Small intestine (tissue), 7 donors: ENCODE data around the gene PRDM11. TPM values are rescaled to one million over a fixed set of nuclear protein-coding genes. Genes with fewer than 3 reads are reported as not detected.

Experiments used
- DNase-seq, 2 donors: peaks; one replicate each; pipeline versions ENCODE4 v3.0.0 to v3.0.0-alpha.2; 2013
- FAIRE-seq: peaks from 2 replicates; lab custom pipeline; 2012; peaks lifted over from hg19 to GRCh38; lab: Jason Lieb, UNC
- H3K27ac ChIP-seq, 3 donors: one replicate each; pipeline ENCODE4 v1.5.1; 2013; ENCODE audit warnings: low read length in 2 of 3, mild to moderate bottlenecking in 2 of 3, control low read depth in 1 of 3, inconsistent platforms in 1 of 3, low read depth in 1 of 3, moderate library complexity in 1 of 3
- H3K27me3 ChIP-seq, 3 donors: one replicate each; pipeline ENCODE4 v1.6.1; 2013; ENCODE audit warnings: low read length in 3 of 3, inconsistent platforms in 1 of 3; ENCODE audit not compliant: control insufficient read depth in 3 of 3, insufficient read depth in 3 of 3
- H3K36me3 ChIP-seq, 3 donors: one replicate each; pipeline ENCODE4 v1.6.1; 2013; ENCODE audit warnings: low read length in 3 of 3, inconsistent platforms in 1 of 3, low read depth in 1 of 3, mild to moderate bottlenecking in 1 of 3, moderate library complexity in 1 of 3; ENCODE audit not compliant: control insufficient read depth in 3 of 3, insufficient read depth in 2 of 3
- H3K4me1 ChIP-seq, 3 donors: one replicate each; pipeline ENCODE4 v1.6.1; 2013; ENCODE audit warnings: low read length in 2 of 3, inconsistent platforms in 1 of 3, low read depth in 1 of 3, mild to moderate bottlenecking in 1 of 3, moderate library complexity in 1 of 3; ENCODE audit not compliant: control insufficient read depth in 3 of 3, insufficient read depth in 2 of 3
- H3K4me3 ChIP-seq, 3 donors: one replicate each; pipeline ENCODE4 v1.5.1; 2013; ENCODE audit warnings: low read length in 3 of 3, control low read depth in 1 of 3, inconsistent platforms in 1 of 3, low read depth in 1 of 3, mild to moderate bottlenecking in 1 of 3, moderate library complexity in 1 of 3
- H3K9me3 ChIP-seq, 2 donors: one replicate each; pipeline ENCODE4 v1.6.1; 2013; ENCODE audit warnings: low read depth in 1 of 2, low read length in 1 of 2; ENCODE audit not compliant: control insufficient read depth in 2 of 2, insufficient read depth in 1 of 2
- WGBS, 3 donors: extraction: QIAGEN DNeasy Blood & Tissue Kit; methylation state at CpG; one replicate each; pipeline ENCODE4 v1.1.7; 2013; 5-methylcytosine and 5-hydroxymethylcytosine counted together
- polyA plus RNA-seq, 4 donors: library from polyadenylated mRNA; stranded (reverse) in 3 of 4; unstranded in 1 of 4; fragments of 200-250 nt in 3 of 4; fragments of 120-200 nt in 1 of 4; gene quantifications; one replicate each; pipeline versions ENCODE4 v1.2.1 to v1.2.3, GENCODE V29; 2013
- donor health status: healthy with polysubstance abuse.
- donor health status: control.
- donor health status: control.
- donor health status: Bipolar disorder and iron deficiency.
- donor health status: healthy.

PRDM11 gene
- polyA plus RNA-seq, 4 donors = 0.45 to 20.4 (median 3.2) TPM

GRCh38 chr11:45180179-45180847 lies 33.9 kb downstream of the PRDM11 start:
- H3K4me1 ChIP-seq = peaks cover 0 to 27% (median 0%) of the 10 kb centered on the region in 3 donors
- peak overlapping the region; percentile 54 to 88 (median 72) for H3K27ac ChIP-seq
- no peaks in the 10 kb centered on the region for H3K27me3 ChIP-seq
- DNase-seq (peak in 1 of 2 donors; percentile 62), FAIRE-seq (no peak)
- peak overlapping the region; percentile 27 to 68 (median 60) for H3K4me3 ChIP-seq
- no peaks in the 10 kb centered on the region for H3K9me3 ChIP-seq
- WGBS, 3 donors = 0 to 1% (median 1%) methylated on average over 34 to 78 of the region's 78 CpGs
- peaks cover 0 to 34% (median 0%) of the 10 kb centered on the region in 3 donors for H3K36me3 ChIP-seq

DNA sequence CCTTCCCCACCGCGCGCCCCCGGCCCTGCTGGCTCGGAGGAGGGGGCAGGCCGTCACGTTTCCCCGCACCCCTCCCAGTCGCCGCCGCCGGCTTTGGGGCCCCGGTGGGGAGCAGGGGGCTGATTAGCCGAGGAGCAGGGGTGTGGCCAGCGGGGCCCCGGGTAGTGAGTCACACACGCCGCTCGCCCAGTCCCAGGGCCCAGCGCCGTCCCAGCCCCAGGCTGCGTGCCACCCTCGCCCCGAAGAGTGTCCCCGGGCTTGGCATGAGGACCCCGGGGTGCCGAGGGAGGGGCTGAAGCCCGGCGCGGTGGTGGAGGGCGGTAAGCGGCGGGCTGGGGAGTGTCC lies 34.4 kb downstream of the PRDM11 start:
- no peaks in the 10 kb centered on the region for H3K9me3 ChIP-seq
- H3K27ac ChIP-seq = peak overlapping the region; percentile 55 to 88 (median 72)
- DNase-seq (peak; percentile 74 to 96), FAIRE-seq (no peak)
- WGBS, 3 donors = 1 to 3% (median 3%) methylated on average over 18 to 33 of the region's 33 CpGs
- H3K27me3 ChIP-seq = no peaks in the 10 kb centered on the region
- H3K4me3 ChIP-seq = peak overlapping the region; percentile 27 to 68 (median 60)
- peaks cover 0 to 36% (median 0%) of the 10 kb centered on the region in 3 donors for H3K36me3 ChIP-seq
- peaks cover 0 to 27% (median 0%) of the 10 kb centered on the region in 3 donors for H3K4me1 ChIP-seq

DNA sequence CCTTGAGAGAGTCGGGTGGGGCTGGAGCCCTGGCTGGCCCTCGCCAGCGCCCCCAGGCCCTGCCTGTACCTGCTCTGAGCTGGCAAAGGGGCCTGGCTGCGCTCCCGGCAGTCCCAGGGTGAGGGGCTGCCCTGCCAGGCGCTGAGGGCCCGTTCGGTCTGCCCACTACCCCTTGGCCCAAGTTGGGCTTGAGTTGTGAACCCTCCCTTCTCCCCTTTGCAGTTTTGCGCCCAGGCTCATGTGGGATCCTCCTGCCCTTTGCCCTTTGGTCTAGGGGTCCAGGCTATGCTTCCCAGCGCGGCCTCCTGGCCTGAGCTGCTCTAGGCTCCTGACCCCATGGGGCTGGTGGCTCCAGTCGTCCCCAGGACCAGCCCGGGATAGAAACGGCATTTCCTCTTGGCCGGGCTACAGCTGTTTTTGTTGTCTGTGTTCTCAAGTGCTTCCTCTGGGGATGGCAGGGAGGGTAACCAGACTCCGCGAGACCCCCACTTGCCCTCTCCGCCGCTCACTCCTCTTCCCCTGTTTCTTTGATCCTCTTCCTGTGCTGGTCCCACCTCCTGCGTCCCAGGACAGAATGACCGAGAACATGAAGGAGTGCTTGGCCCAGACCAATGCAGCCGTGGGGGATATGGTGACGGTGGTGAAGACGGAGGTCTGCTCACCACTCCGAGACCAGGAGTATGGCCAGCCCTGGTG lies 34.9 kb downstream of the PRDM11 start:
- Histone ChIP-seq H3K27ac (peak overlapping the region; percentile 55 to 88 (median 72)), H3K27me3 (no peaks in the 10 kb centered on the region), H3K36me3 (peaks cover 0 to 40% (median 0%) of the 10 kb centered on the region in 3 donors), H3K4me1 (peaks cover 0 to 27% (median 0%) of the 10 kb centered on the region in 3 donors), H3K9me3 (no peaks in the 10 kb centered on the region), H3K4me3 (peak overlapping the region in 2 of 3 donors; percentile 60 to 68)
- peak in 1 of 2 donors; percentile 20 for DNase-seq
- FAIRE-seq = no peak
- 48 to 53% (median 50%) methylated on average over 20 to 25 of the region's 25 CpGs for WGBS, 3 donors

GRCh38 chr11:45181889-45182550 lies 35.6 kb downstream of the PRDM11 start:
- FAIRE-seq = no peak
- Histone ChIP-seq H3K27me3 (no peaks in the 10 kb centered on the region), H3K4me3 (peak overlapping the region in 1 of 3 donors; percentile 68), H3K4me1 (peaks cover 0 to 24% (median 0%) of the 10 kb centered on the region in 3 donors), H3K27ac (peak overlapping the region in 2 of 3 donors; percentile 6 to 88), H3K36me3 (peaks cover 0 to 47% (median 3%) of the 10 kb centered on the region in 3 donors), H3K9me3 (no peaks in the 10 kb centered on the region)
- no peak for DNase-seq
- WGBS, 3 donors = 92 to 96% (median 94%) methylated on average over 13 to 14 of the region's 14 CpGs

GRCh38 chr11:45182902-45183301 lies 36.5 kb downstream of the PRDM11 start:
- Histone ChIP-seq H3K4me3 (no peak overlapping the region), H3K36me3 (peaks cover 1 to 55% (median 3%) of the 10 kb centered on the region in 3 donors), H3K27me3 (no peaks in the 10 kb centered on the region), H3K27ac (no peak overlapping the region), H3K4me1 (peaks cover 0 to 22% (median 0%) of the 10 kb centered on the region in 3 donors), H3K9me3 (no peaks in the 10 kb centered on the region)
- FAIRE-seq = no peak
- DNase-seq = peak; percentile 53 to 60
- 90 to 94% (median 91%) methylated on average over 14 of the region's 14 CpGs for WGBS, 3 donors

DNA sequence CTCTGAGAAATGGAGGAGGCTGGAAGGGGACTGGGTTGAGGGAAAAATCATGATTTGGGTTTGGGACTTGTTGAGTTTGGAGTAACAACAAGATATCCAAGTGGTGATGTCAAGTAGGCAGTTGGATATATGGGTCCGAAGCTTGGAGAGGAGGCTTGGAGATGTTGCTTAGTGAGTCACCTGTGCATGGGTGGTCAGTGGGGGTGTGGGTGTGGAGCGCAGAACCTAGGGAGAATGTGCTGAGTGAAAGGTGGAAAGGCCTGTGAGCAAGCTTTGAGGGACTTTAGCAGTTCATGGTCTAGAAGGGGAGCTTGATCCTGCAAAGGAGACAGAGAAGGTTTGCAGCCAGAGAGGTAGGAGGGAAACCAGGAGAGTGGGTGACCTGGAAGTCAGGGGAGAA lies 38.2 kb downstream of the PRDM11 start:
- Histone ChIP-seq H3K27ac (no peak overlapping the region), H3K4me3 (no peak overlapping the region), H3K4me1 (peaks cover 0 to 19% (median 0%) of the 10 kb centered on the region in 3 donors), H3K27me3 (no peaks in the 10 kb centered on the region), H3K9me3 (no peaks in the 10 kb centered on the region), H3K36me3 (peaks cover 1 to 68% (median 8%) of the 10 kb centered on the region in 3 donors)
- FAIRE-seq = no peak
- DNase-seq = no peak
- 95 to 100% (median 100%) methylated on average over 2 of the region's 2 CpGs for WGBS, 3 donors

GRCh38 chr11:45185228-45185729 lies 38.8 kb downstream of the PRDM11 start:
- Histone ChIP-seq H3K27ac (no peak overlapping the region), H3K27me3 (no peaks in the 10 kb centered on the region), H3K36me3 (peaks cover 1 to 73% (median 8%) of the 10 kb centered on the region in 3 donors), H3K9me3 (no peaks in the 10 kb centered on the region), H3K4me1 (peaks cover 0 to 15% (median 0%) of the 10 kb centered on the region in 3 donors), H3K4me3 (no peak overlapping the region)
- no peak for DNase-seq
- FAIRE-seq = no peak

GRCh38 chr11:45187375-45187774 lies 40.9 kb downstream of the PRDM11 start:
- H3K4me1 ChIP-seq = peaks cover 0 to 6% (median 0%) of the 10 kb centered on the region in 3 donors
- FAIRE-seq (no peak), DNase-seq (no peak)
- H3K9me3 ChIP-seq = peaks cover 0 to 11% of the 10 kb centered on the region in 2 donors
- no peaks in the 10 kb centered on the region for H3K27me3 ChIP-seq
- peaks cover 1 to 69% (median 8%) of the 10 kb centered on the region in 3 donors for H3K36me3 ChIP-seq
- H3K27ac ChIP-seq = no peak overlapping the region
- WGBS, 3 donors = 90 to 98% (median 96%) methylated on average over 3 of the region's 3 CpGs
- H3K4me3 ChIP-seq = no peak overlapping the region
